Gastroesophageal sphincter (tissue), 3 donors: ENCODE results near the gene DGKI.

Experiments
- EP300 ChIP-seq: sonication (generic); formaldehyde crosslinking; IDR thresholded peaks from one replicate; pipeline ENCODE4 v1.6.1; 2017; ENCODE audit warnings: antibody characterized with exemption, mild to moderate bottlenecking
- TF ChIP-seq, protein P1 (sequence below), 4 experiments: fragments of 200-600 bp in 2 of 4; fragments of 450-650 bp in 2 of 4; sonication (generic) in 1 of 4; IDR thresholded peaks; one replicate each; pipeline ENCODE4 v1.5.1; 2017 to 2019; ENCODE audit warnings: antibody characterized with exemption in 4 of 4, mild to moderate bottlenecking in 2 of 4, moderate library complexity in 2 of 4

DNA sequence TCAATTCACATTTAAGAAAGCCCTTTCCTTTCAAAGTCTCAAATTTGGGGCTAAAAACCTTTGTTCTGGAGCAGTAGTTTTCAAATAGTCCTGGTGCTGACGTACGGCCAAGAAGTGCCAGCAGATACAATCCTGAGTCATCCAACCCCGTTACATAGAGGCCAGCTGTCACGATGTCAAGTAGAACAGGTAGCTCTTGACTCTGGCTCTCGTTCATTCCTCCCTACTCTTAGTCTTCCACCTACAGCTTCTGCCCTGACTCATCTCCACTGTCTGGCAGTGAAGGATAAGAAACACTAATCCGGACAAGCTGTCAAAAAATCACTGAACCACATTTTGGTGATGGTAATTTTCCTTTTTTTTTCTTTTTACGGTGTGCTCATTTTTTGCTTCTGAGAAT lies 370.8 kb downstream of the DGKI start:
- TF ChIP-seq EP300 = no peak
- TF ChIP-seq, protein P1, sequence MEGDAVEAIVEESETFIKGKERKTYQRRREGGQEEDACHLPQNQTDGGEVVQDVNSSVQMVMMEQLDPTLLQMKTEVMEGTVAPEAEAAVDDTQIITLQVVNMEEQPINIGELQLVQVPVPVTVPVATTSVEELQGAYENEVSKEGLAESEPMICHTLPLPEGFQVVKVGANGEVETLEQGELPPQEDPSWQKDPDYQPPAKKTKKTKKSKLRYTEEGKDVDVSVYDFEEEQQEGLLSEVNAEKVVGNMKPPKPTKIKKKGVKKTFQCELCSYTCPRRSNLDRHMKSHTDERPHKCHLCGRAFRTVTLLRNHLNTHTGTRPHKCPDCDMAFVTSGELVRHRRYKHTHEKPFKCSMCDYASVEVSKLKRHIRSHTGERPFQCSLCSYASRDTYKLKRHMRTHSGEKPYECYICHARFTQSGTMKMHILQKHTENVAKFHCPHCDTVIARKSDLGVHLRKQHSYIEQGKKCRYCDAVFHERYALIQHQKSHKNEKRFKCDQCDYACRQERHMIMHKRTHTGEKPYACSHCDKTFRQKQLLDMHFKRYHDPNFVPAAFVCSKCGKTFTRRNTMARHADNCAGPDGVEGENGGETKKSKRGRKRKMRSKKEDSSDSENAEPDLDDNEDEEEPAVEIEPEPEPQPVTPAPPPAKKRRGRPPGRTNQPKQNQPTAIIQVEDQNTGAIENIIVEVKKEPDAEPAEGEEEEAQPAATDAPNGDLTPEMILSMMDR (IDR thresholded peaks at IDR 0.05) = no peak
